OCI-LY3 (cell line): ENCODE data around the gene NOVA2.

Experiments used
- H2AFZ ChIP-seq: fragments of 200-600, 300-600 bp; shearing (Covaris generic); 2 replicates; pipeline ENCODE4 v1.6.0; 2014; ENCODE audit warnings: antibody characterized with exemption, low read depth, low read length
- H3K27ac ChIP-seq: fragments of 200-600, 300-600 bp; sonication (generic); 2 replicates; pipeline ENCODE4 v1.5.1; 2014; ENCODE audit warnings: mild to moderate bottlenecking, low read length, moderate library complexity, mixed read lengths
- H3K27me3 ChIP-seq: fragments of 200-600, 300-600 bp; sonication (generic); 2 replicates; pipeline ENCODE4 v1.6.1; 2014; ENCODE audit warnings: low read depth, low read length, mixed read lengths
- H3K36me3 ChIP-seq: fragments of 200-600, 300-600 bp; sonication (generic); replicated peaks from 2 replicates; pipeline ENCODE3; 2014; ENCODE audit warnings: low read depth, low read length, mixed read lengths
- H3K4me1 ChIP-seq: fragments of 300-600, 200-600 bp; sonication (generic); 2 replicates; pipeline ENCODE4 v1.6.1; 2014; ENCODE audit warnings: low read length, mixed read lengths
- H3K4me2 ChIP-seq: fragments of 200-600, 300-600 bp; sonication (generic); 2 replicates; pipeline ENCODE4 v1.6.1; 2014; ENCODE audit warnings: low read length, mixed read lengths
- H3K4me3 ChIP-seq: fragments of 300-600, 200-600 bp; sonication (generic); 2 replicates; pipeline ENCODE4 v1.5.1; 2014; ENCODE audit warnings: antibody characterized with exemption, mild to moderate bottlenecking, low read length, moderate library complexity
- H3K79me2 ChIP-seq: fragments of 300-600, 200-600 bp; shearing (Covaris generic); 2 replicates; pipeline ENCODE4 v1.6.1; 2014; ENCODE audit warnings: mild to moderate bottlenecking, low read length, mixed read lengths
- H3K9ac ChIP-seq: fragments of 300-600, 200-600 bp; shearing (Covaris generic); 2 replicates; pipeline ENCODE4 v1.6.0; 2014; ENCODE audit warnings: mild to moderate bottlenecking, low read length, moderate library complexity
- H3K9me3 ChIP-seq: fragments of 200-600, 300-600 bp; shearing (Covaris generic); 2 replicates; pipeline ENCODE4 v1.6.1; 2014; ENCODE audit warnings: low read length, mixed read lengths; ENCODE audit not compliant: insufficient read depth
- H4K20me1 ChIP-seq: fragments of 200-600, 300-600 bp; sonication (generic); 2 replicates; pipeline ENCODE4 v1.6.1; 2016; ENCODE audit warnings: low read length, mixed read lengths; ENCODE audit not compliant: insufficient read depth
- CTCF ChIP-seq: fragments of 200-600, 300-600 bp; sonication (generic); IDR thresholded peaks from 2 replicates; pipeline ENCODE4 v1.5.1; 2014; ENCODE audit warnings: antibody characterized with exemption, low read length, low read depth
- EZH2phosphoT487 ChIP-seq: fragments of 200-600 bp; shearing (Covaris generic); IDR thresholded peaks from 2 replicates; pipeline ENCODE4 v1.6.1; 2018; ENCODE audit warnings: antibody characterized with exemption, mixed run types, low read depth

Gene NOVA2

DNA sequence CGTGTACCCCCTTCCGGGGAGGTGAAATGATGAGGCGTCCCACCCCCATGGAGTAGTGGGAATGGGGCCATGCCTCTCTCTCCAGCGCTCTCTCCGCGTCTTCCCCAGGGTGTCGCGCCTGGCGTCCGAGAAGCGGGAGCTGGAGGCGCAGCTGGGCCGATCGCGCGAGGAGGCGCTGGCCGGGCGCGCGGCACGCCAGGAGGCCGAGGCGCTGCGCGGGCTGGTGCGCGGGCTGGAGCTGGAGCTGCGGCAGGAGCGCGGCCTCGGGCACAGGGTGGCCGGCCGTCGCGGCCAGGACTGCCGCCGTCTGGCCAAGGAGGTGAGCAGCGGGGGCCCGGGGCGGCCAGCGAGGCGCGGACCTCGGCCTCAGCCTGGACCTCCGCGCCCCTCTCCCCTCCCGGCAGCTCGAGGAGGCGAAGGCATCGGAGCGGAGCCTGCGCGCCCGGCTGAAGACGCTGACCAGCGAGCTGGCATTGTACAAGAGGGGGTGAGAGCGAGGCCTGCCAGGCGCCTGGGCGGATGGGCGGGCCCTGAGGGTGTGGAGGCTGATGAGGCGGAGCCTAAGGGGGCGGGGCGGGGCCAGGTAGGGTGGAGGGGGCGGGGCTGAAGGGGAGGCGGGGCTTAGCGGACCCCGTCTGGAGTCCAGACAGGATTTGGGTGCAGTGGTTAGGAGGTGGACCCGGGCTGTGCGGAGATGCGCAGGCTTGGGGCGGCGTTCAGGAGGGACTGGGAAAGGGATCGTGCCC, 41.4 kb upstream of the NOVA2 start:
- peaks cover 4% of the 10 kb centered on the region for H3K36me3 ChIP-seq
- H3K9ac ChIP-seq: no peak overlapping the region
- no peaks in the 10 kb centered on the region for H3K9me3 ChIP-seq
- no peak overlapping the region for H3K4me2 ChIP-seq
- no peak for TF ChIP-seq EZH2phosphoT487
- no peak for TF ChIP-seq CTCF
- H3K4me1 ChIP-seq: peaks cover 4% of the 10 kb centered on the region
- no peak overlapping the region for H3K4me3 ChIP-seq
- H3K27me3 ChIP-seq: no peaks in the 10 kb centered on the region
- H3K79me2 ChIP-seq: no peaks in the 10 kb centered on the region
- H2AFZ ChIP-seq: no peak overlapping the region
- no peak overlapping the region for H3K27ac ChIP-seq
- H4K20me1 ChIP-seq: no peaks in the 10 kb centered on the region

DNA sequence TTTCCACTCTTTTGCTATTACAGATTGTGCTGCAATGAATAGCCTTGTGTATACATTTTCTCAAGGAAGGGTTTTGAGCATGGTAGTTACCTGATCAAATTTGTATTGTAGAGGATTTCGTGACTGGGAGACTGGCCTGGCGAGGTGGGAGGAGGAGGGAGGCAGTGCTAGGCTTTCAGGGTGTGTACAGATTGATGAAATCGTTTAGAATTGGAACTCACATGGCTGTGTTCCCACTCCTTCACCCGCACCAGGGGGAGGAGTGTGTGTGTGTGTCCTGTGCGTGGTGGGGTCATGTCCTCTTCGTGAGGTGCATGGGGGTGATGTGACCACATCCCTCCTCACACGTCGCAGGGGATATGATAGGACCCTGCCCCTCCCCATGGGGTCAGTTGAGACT, 40.9 kb upstream of the NOVA2 start:
- H2AFZ ChIP-seq: no peak overlapping the region
- H3K4me1 ChIP-seq: peaks cover 4% of the 10 kb centered on the region
- no peak overlapping the region for H3K4me3 ChIP-seq
- no peak overlapping the region for H3K9ac ChIP-seq
- no peaks in the 10 kb centered on the region for H3K9me3 ChIP-seq
- no peaks in the 10 kb centered on the region for H4K20me1 ChIP-seq
- no peak overlapping the region for H3K27ac ChIP-seq
- TF ChIP-seq CTCF: no peak
- TF ChIP-seq EZH2phosphoT487: no peak
- no peaks in the 10 kb centered on the region for H3K27me3 ChIP-seq
- no peak overlapping the region for H3K4me2 ChIP-seq
- H3K36me3 ChIP-seq: peaks cover 4% of the 10 kb centered on the region
- H3K79me2 ChIP-seq: no peaks in the 10 kb centered on the region

- Histone ChIP-seq H3K4me3 (no peak overlapping the region), H3K79me2 (no peaks in the 10 kb centered on the region), H3K4me2 (no peak overlapping the region), H3K4me1 (no peaks in the 10 kb centered on the region), H3K27me3 (no peaks in the 10 kb centered on the region), H3K9me3 (no peaks in the 10 kb centered on the region), H2AFZ (no peak overlapping the region), H3K36me3 (no peaks in the 10 kb centered on the region), H4K20me1 (no peaks in the 10 kb centered on the region), H3K9ac (no peak overlapping the region), H3K27ac (no peak overlapping the region)
- no peak for TF ChIP-seq EZH2phosphoT487
- TF ChIP-seq CTCF: peak; percentile 95
Measured at GRCh38 chr19:46009530-46010510, 36.2 kb upstream of the NOVA2 start.

DNA sequence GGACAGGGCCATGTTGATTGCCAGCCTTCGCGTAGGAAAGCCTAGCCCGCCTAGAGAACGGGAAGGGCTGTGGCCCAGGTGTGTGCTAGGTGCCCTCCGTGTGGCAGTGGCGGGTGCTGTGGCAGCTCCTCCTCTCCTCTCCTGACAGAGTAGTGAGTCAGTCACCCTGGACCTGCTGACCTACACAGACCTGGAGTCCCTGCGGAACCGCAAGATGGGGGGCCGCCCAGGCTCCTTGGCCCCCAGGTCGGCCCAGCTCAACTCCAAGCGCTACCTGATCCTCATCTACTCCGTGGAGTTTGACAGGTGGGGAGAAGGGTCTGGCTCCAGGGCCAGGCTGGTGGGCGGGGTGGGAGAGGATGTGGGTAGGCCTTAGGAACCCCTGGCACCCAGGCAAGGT, 32.7 kb upstream of the NOVA2 start:
- H3K36me3 ChIP-seq: peaks cover 3% of the 10 kb centered on the region
- H3K9me3 ChIP-seq: no peaks in the 10 kb centered on the region
- no peaks in the 10 kb centered on the region for H3K4me1 ChIP-seq
- H3K4me2 ChIP-seq: no peak overlapping the region
- H3K27ac ChIP-seq: no peak overlapping the region
- H3K79me2 ChIP-seq: no peaks in the 10 kb centered on the region
- TF ChIP-seq CTCF: no peak
- no peak for TF ChIP-seq EZH2phosphoT487
- no peak overlapping the region for H3K9ac ChIP-seq
- H3K27me3 ChIP-seq: no peaks in the 10 kb centered on the region
- no peak overlapping the region for H2AFZ ChIP-seq
- no peaks in the 10 kb centered on the region for H4K20me1 ChIP-seq
- H3K4me3 ChIP-seq: no peak overlapping the region
